ENCODE measurements around the gene PRMT9.

PRMT9 gene

DNA sequence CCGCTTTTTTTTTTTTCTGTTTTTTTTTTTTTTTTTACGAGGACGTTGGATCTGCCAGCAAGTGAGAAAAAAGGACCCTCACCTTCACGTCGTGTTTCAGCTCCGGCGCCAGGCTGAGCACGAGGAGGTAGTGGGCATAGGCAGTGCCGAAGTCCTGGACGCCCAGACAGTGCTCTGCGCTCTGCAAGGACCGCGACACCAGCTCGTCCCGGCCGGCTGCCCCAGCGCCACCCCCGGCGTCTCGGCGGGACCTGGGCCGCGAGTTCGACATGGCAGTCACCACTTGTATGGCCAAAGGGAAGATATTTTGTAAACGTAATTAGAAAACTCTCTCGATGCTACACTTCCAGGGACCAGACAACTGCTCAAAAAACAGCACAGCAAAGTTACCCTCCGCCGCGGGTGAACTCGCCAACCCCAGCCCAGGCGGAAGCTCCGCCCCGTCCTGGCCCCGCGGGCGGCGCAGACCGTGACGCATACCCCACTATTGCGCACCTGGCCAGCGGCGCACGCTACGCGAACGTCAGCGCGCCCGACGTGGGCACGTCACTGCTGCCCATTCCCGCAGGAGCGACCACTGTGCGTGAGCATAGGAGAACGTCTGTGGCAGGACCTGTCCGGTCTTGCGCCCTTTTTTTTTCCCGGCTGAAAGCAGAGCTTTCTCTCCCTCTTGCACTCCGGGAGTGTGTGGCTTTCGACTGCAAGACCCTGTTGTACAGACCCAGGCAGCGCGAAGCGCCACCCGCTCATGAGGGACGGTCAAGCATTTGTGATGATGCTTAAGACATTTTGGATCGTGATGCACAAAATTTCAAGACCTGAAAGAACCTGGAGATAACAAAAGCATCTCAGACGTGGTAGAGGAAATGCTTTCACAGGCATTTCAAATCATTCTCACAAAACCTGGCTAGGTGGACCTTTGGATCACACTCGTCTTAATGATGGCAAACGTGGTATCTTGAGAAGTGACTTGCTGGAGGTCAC is at the start of gene PRMT9:
TSS of gene PRMT9 (minus strand) at position 447 of the 984 bp plus-strand sequence. CDS start at position 271, 176 bp downstream.
- peak; percentile 85 for DNase-seq (ENCODE audit: low spot score)

DNA sequence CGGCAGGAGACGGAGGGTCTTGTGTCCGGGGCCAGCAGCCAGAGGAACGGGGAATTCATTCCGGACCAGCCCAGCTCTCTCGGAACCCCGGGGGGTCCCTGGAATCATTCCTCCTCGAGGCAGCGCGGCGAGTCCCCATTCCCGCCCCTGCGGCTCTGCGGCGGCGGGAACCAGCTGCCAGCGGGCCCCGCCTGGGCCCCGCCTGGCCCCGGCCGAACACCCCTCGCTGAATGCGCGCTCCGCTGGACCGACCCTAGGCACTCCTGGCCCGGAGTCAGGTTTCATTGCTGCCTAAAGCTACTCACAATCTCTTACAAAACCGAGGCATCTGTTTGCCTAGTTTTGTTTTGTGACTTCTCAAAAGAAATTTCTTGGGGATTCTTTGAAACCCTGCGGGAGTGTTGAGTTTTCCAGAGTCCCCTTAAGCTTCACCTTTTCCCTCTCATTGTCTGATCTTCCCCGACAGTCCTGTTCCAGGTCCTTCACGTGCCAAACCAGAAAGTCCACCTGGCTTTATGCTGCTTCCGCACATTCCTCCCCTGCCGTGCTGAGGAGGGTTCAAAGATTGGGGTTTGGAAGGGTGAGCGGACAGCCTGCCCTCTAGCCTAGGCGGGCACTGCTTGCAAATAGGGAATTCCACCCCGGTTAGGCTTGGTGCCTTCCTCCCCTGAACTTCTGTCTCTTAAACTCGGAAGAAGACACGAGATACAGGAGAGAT is 48.7 kb upstream of the PRMT9 start:
- no peak for DNase-seq (ENCODE audit: low spot score)

- peak; percentile 54 for DNase-seq (ENCODE audit: low spot score)
These were observed 47.9 kb upstream of the PRMT9 start, which contains the start of gene ARHGAP10 for GRCh38 chr4:147731580-147732517. Gene ARHGAP10, plus strand, starts transcription at chr4:147732088. Its CDS starts 214 bp downstream, at chr4:147732302.

- no peak for DNase-seq (ENCODE audit: low spot score)
These were observed 46.4 kb upstream of the PRMT9 start for GRCh38 chr4:147730333-147730732.

- no peak for DNase-seq (ENCODE audit: low spot score)
These were observed 43.6 kb upstream of the PRMT9 start for GRCh38 chr4:147727476-147728028.

GRCh38 chr4:147725673-147726072 is 41.7 kb upstream of the PRMT9 start:
- no peak for DNase-seq (ENCODE audit: low spot score)

DNA sequence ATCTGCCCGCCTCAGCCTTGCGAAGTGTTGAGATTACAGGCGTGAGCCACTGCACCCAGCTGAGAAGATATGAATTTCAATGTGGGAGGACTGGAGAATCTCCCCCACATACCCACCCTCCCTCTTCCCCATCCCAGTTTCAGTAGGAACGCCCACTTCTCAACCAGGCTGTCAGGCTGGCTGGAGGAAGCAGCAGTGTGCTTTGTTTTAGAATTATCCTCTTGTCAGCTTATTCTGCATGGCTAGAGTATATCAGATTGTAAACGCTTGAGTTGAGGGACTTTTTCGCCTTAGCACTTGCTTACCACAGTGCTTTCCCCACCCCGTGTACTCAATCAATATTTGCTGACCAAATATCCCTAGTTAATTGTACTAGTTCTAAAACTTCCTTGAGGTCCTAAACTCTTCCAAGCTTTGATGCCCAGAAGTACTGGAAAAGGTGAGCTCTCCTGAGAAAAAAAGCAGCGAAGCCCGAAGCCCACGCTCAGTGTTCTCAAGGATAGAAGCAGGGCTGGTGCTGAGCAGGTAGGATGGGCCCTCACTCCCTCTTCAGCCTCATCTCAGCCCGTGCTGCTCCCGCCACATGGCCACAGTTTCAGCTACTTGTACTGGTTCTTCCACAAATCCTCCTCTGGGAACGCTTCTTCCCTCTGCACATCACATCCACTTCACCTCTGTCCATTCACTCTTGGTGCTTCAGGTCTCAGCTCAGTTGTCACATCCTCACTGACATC is 40.7 kb upstream of the PRMT9 start:
- DNase-seq (ENCODE audit: low spot score), result no peak

DNA sequence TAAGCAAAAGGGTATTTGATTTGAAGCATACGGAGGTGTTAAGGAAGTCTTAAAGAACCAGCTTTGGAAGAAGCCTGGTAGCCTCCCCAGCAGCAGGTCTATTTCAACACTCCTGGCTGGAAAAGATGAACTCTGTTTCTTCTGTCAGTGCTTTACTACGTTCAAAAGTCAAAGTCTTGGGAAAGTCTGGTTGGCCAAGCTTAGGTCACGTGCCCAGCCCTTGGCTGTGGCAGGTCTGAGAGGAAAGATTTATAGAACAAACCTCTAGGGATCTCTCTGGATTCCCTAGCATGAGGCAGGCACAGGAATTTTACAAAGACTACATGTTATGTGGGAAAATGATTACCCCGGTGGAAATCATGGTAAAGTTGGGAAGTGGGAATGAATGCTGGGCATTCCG is 39.4 kb upstream of the PRMT9 start:
- DNase-seq (ENCODE audit: low spot score), result no peak

DNA sequence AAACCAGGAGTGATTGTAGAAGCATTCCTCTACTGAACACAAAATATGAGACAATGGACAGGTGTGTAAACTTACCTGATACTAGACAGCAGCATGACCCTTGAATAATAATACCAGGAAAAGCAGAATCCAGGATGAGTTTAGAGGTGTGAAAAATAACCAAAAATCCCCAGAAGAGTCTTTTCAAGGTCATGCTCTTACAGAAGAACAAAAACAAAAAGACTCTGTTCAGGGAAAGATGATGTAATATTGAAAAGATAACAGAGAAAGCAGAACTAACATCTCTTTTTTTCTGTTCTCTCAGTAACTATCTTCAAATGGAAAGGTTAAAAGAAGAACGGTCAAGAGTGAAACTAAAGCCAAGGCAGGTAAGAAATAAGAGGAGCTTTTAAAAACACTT is 33.9 kb upstream of the PRMT9 start:
- no peak for DNase-seq (ENCODE audit: low spot score)

DNA sequence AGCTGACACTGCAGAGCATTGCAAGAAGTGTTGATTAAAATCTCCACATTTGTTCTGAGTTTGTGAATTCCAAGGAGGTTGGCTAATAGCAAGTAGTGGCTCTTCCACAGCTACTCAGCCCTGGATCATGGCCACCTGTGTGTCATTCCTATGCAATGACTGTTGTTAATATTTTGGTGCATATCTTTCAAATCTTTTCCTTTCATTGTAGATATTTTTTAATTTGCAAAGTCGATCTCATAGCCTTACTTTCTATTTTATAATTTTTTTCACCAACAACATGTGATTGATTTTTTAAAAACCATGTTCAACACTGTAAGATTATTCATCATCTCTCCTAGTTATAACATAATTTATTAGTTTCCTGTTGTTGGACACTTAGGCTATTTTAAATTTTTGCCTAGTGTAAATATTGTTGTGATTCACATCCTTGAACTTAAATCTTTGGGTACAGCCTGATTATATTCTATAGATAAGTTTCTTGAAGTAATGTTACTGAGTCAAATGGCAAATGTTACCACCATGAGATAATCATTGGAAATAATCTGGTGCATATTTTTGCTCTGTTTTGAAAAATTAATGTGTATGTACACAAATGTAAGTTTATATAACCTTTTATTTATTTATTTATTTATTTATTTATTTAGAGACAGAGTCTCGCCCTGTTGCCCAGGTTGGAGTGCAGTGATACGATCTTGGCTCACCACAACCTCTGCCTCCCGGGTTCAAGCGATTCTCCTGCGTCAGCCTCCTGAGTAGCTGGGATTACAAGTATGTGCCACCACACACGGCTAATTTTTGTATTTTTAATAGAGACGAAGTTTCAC is 30.8 kb upstream of the PRMT9 start:
- DNase-seq (ENCODE audit: low spot score), result no peak

DNA sequence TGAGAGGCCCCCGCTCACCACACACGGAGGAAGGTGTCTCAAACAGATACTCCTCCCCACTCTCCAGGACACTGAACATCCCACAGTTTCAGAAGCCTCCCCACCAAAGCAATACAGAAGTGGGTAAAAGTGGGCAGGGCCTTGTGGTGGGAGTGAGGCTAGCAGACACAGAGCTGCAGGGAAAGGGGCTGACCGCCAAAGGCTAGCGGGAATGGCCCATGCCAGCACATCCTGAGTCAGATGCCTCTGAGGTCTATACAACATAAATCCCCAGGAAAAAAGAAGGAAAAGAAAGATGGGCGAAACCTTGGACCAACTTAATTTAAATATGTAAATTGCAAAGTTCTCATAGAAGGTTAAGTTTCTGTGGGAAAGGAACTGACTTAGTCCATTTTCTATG is 26.0 kb upstream of the PRMT9 start:
- no peak for DNase-seq (ENCODE audit: low spot score)

GRCh38 chr4:147707892-147708672 is 24.1 kb upstream of the PRMT9 start:
- peak; percentile 54 for DNase-seq (ENCODE audit: low spot score)

GRCh38 chr4:147704846-147705245 is 20.9 kb upstream of the PRMT9 start:
- DNase-seq (ENCODE audit: low spot score), result no peak

- DNase-seq (ENCODE audit: low spot score), result no peak
These were observed 12.9 kb upstream of the PRMT9 start for GRCh38 chr4:147696866-147697265.

GRCh38 chr4:147693218-147693617 is 9.3 kb upstream of the PRMT9 start:
- DNase-seq (ENCODE audit: low spot score), result no peak

- DNase-seq (ENCODE audit: low spot score), result no peak
These were observed 7.9 kb upstream of the PRMT9 start for GRCh38 chr4:147691820-147692219.

GRCh38 chr4:147689067-147689466 is 5.1 kb upstream of the PRMT9 start:
- DNase-seq (ENCODE audit: low spot score), result no peak

- no peak for DNase-seq (ENCODE audit: low spot score)
These were observed 773 bp downstream of the PRMT9 start for GRCh38 chr4:147683188-147683591.

DNA sequence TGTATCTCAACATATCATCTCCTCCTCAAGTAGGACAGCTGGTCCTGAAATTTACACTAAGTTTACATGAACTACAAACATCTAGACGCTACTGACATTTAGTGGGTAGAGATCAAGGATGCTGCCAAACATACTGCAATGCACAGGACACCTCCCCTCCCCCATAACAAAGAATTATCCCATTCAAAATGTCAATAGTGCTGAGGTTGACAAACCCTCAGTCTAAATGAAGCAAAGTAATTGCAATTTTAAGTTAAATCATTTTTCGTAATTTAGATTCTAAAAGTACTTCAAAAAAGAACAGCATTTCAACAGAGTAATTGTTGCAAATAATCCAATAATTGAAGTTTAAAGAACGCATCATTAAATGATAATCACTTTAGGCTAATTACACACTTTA is 1.2 kb downstream of the PRMT9 start:
- DNase-seq (ENCODE audit: low spot score), result no peak
